ENCODE measurements around the gene STK32B. TPM values are rescaled to one million over a fixed set of nuclear protein-coding genes. Genes with fewer than 3 reads are reported as not detected.

STK32B gene
- total and polyA plus RNA-seq, 2 of the 4 experiments (the other 2 are of a cell fraction), result 5.5 to 6.3 TPM

DNA sequence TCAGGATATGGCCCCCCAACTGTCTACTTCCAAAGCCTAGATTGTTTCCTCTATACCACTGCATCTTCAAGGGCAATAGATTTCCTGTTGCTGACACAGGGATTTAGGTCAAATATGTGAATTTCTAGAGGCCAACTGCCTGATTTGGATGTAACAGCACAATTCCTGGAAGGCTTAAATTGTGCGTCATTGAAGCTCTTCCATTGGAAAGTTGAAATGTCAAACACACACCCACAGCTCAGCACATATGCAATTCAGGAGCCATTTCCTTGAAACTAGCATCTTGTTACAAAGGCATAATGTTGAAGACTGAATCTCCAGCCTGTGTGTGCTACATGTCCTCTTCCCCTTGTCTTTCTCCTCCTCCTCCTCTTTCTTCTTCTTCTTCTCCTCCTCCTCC, 158.6 kb downstream of the STK32B start:
- Histone ChIP-seq H3K4me3 (ENCODE audit: insufficient read depth, low read depth, low read length) (no peak overlapping the region), H3K56ac (ENCODE audit: extremely low read depth, insufficient read depth, low read length) (no peak overlapping the region), H3K4me1 (ENCODE audit: control insufficient read depth, insufficient read depth, low read length) (peaks cover 3% of the 10 kb centered on the region), H3K14ac (replicated peaks; ENCODE audit: low read depth, low read length) (no peak overlapping the region), H4K8ac (ENCODE audit: low read depth in 2 of 2, low read length in 2 of 2) (no peak overlapping the region), H3K9me3 (ENCODE audit: control insufficient read depth, insufficient read depth, low read length) (no peaks in the 10 kb centered on the region), H2BK20ac (ENCODE audit: low read depth, low read length) (no peak overlapping the region), H3K18ac (ENCODE audit: low read depth, low read length) (no peak overlapping the region), H3K27ac (ENCODE audit: insufficient read depth, low read length) (no peak overlapping the region), H2BK15ac (ENCODE audit: low read depth, low read length) (no peak overlapping the region), H4K20me1 (ENCODE audit: insufficient read depth, low read length) (no peaks in the 10 kb centered on the region), H3K36me3 (ENCODE audit: control insufficient read depth, insufficient read depth, low read length) (no peaks in the 10 kb centered on the region), H3K4me2 (ENCODE audit: low read depth, low read length) (no peak overlapping the region), H3K9ac (ENCODE audit: low read depth, low read length) (no peak overlapping the region), H2AK5ac (ENCODE audit: low read depth, low read length) (no peak overlapping the region), H2AFZ (replicated peaks; ENCODE audit: low read length, poor library complexity) (no peak overlapping the region), H3K27me3 (ENCODE audit: control insufficient read depth, insufficient read depth, low read length) (no peaks in the 10 kb centered on the region), H4K5ac (ENCODE audit: low read depth, low read length) (no peak overlapping the region), H3K4ac (ENCODE audit: low read depth, low read length) (no peak overlapping the region), H2AK9ac (replicated peaks; ENCODE audit: low read depth, low read length, poor library complexity) (no peak overlapping the region), H3K23ac (ENCODE audit: low read depth, low read length) (no peak overlapping the region), H3K9me1 (ENCODE audit: insufficient read depth, low read length) (peaks cover 12% of the 10 kb centered on the region), H2BK5ac (ENCODE audit: low read depth, low read length, poor library complexity, severe bottlenecking) (no peak overlapping the region), H3K79me1 (ENCODE audit: low read depth in 1 of 2, low read length in 2 of 2) (0 out of 4 replicates have a peak, but pooled peaks cover under 1 to 6% of the 10 kb centered on the region in 2 experiments), H4K91ac (ENCODE audit: insufficient read depth, low read depth, low read length) (no peak overlapping the region), H2BK120ac (ENCODE audit: low read depth, low read length) (no peak overlapping the region)
- ChIA-PET POLR2A (ENCODE audit: unreplicated experiment) (no interaction called here), CTCF (interaction anchor here (0.6 kb wide), 1 partner anchor 83 kb away, joined by 4 read pairs; no protein-coding TSS in a partner anchor)
- no CpG with 5 or more reads among the region's 1 CpG for WGBS, 2 experiments (ENCODE audit: extremely low coverage in 2 of 2, insufficient read length in 1 of 2)
- TF ChIP-seq RCOR1 (IDR thresholded peaks at IDR 0.05; ENCODE audit: insufficient replicate concordance, low read length) (no peak), MXI1 (IDR thresholded peaks at IDR 0.05; ENCODE audit: borderline replicate concordance, low read depth, low read length) (no peak), RAD21 (IDR thresholded peaks at IDR 0.05; ENCODE audit: low read length) (no peak), FOS (IDR thresholded peaks at IDR 0.05; ENCODE audit: low read depth, low read length) (no peak), BHLHE40 (IDR thresholded peaks at IDR 0.05; ENCODE audit: low read depth, low read length) (no peak), CEBPB (IDR thresholded peaks at IDR 0.05; ENCODE audit: low read depth, low read length) (no peak), SMC3 (IDR thresholded peaks at IDR 0.05; ENCODE audit: low read depth, low read length) (no peak), NFE2L2 (IDR thresholded peaks at IDR 0.05; ENCODE audit: low read depth, low read length) (no peak), CHD1 (IDR thresholded peaks at IDR 0.05; ENCODE audit: low read depth, low read length) (no peak), MAZ (IDR thresholded peaks at IDR 0.05; ENCODE audit: borderline replicate concordance, low read depth, low read length) (no peak), RFX5 (IDR thresholded peaks at IDR 0.05; ENCODE audit: low read depth, low read length) (no peak), POLR2A (IDR thresholded peaks at IDR 0.05; ENCODE audit: low read depth, low read length) (no peak), MAFK (IDR thresholded peaks at IDR 0.05; ENCODE audit: low read depth, low read length) (no peak)
- TF ChIP-seq, protein P1, sequence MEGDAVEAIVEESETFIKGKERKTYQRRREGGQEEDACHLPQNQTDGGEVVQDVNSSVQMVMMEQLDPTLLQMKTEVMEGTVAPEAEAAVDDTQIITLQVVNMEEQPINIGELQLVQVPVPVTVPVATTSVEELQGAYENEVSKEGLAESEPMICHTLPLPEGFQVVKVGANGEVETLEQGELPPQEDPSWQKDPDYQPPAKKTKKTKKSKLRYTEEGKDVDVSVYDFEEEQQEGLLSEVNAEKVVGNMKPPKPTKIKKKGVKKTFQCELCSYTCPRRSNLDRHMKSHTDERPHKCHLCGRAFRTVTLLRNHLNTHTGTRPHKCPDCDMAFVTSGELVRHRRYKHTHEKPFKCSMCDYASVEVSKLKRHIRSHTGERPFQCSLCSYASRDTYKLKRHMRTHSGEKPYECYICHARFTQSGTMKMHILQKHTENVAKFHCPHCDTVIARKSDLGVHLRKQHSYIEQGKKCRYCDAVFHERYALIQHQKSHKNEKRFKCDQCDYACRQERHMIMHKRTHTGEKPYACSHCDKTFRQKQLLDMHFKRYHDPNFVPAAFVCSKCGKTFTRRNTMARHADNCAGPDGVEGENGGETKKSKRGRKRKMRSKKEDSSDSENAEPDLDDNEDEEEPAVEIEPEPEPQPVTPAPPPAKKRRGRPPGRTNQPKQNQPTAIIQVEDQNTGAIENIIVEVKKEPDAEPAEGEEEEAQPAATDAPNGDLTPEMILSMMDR (conservative IDR thresholded peaks at IDR 0.05; ENCODE audit: low read depth, low read length), result no peak
- TF ChIP-seq, protein P2, sequence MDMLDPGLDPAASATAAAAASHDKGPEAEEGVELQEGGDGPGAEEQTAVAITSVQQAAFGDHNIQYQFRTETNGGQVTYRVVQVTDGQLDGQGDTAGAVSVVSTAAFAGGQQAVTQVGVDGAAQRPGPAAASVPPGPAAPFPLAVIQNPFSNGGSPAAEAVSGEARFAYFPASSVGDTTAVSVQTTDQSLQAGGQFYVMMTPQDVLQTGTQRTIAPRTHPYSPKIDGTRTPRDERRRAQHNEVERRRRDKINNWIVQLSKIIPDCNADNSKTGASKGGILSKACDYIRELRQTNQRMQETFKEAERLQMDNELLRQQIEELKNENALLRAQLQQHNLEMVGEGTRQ (IDR thresholded peaks at IDR 0.05; ENCODE audit: low read depth, low read length), result no peak
- TF ChIP-seq, protein P3, sequence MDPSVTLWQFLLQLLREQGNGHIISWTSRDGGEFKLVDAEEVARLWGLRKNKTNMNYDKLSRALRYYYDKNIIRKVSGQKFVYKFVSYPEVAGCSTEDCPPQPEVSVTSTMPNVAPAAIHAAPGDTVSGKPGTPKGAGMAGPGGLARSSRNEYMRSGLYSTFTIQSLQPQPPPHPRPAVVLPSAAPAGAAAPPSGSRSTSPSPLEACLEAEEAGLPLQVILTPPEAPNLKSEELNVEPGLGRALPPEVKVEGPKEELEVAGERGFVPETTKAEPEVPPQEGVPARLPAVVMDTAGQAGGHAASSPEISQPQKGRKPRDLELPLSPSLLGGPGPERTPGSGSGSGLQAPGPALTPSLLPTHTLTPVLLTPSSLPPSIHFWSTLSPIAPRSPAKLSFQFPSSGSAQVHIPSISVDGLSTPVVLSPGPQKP (IDR thresholded peaks at IDR 0.05; ENCODE audit: borderline replicate concordance, low read depth, low read length), result no peak
- in situ Hi-C loops (cut with MboI; ENCODE audit: low sequenced_read_pairs), result no loop called here
- intact Hi-C loops (cut with micrococcal nuclease), result no loop called here
- dilution Hi-C loops (cut with HindIII; ENCODE audit: low sequenced_read_pairs, unreplicated experiment), result no loop called here
- DNase-seq (peak; percentile 17), ATAC-seq (ENCODE audit: low read depth) (no peak)
- no TSS peak for BruUV-seq (replicated peaks)
